Measurements from ENCODE around the gene KCNMA1. TPM values are rescaled to one million over a fixed set of nuclear protein-coding genes. Genes with fewer than 3 reads are reported as not detected.

Gene KCNMA1
- total RNA-seq, 2 donors from 2014 or later = 29.1 to 37.9 TPM

DNA sequence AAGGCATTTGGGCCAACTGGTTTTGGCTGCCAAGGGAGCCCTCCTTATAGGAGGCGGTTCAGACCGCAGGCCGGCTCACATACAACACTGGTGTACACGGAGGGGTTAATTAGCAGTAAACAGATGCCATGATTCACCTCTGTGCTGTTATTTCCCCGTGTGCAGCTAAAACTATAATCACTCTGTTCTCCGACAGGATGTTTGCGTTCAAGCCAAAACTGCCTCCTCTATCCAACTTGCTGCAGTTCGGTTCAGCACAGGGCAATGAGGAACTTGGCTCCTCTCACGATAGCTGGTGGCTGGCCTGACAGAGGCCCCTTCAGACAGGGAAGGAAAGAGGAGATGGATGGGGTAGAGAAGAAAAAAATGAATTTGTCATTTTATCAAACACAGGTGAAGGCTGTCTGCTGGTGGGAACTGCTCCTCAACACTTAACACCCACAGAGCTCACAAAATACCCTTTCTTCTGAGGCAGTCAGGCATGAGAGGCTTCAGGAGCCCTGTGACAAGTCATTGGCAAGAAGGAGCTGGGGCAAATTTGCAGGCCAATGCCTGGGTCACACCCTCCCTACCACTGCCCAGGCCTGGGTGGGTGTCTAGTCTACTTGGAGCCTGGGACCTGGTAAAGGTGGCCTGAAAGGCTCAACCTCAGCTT lies 24.0 kb downstream of the KCNMA1 start:
- WGBS = 7% methylated on average over 9 of the region's 9 CpGs
- Histone ChIP-seq H3K4me1 (replicated peaks) (peaks cover 13% of the 10 kb centered on the region), H3K9me3 (no peaks in the 10 kb centered on the region), H3K36me3 (no peaks in the 10 kb centered on the region), H3K27me3 (replicated peaks; ENCODE audit: insufficient read depth) (no peaks in the 10 kb centered on the region), H3K4me3 (no peak overlapping the region), H3K27ac (peak overlapping the region; percentile 14 to 33)
- TF ChIP-seq POLR2AphosphoS5 (IDR thresholded peaks at IDR 0.05) = peak; percentile 13
- no peak for TF ChIP-seq POLR2A (IDR thresholded peaks at IDR 0.05)
- TF ChIP-seq, protein P1, sequence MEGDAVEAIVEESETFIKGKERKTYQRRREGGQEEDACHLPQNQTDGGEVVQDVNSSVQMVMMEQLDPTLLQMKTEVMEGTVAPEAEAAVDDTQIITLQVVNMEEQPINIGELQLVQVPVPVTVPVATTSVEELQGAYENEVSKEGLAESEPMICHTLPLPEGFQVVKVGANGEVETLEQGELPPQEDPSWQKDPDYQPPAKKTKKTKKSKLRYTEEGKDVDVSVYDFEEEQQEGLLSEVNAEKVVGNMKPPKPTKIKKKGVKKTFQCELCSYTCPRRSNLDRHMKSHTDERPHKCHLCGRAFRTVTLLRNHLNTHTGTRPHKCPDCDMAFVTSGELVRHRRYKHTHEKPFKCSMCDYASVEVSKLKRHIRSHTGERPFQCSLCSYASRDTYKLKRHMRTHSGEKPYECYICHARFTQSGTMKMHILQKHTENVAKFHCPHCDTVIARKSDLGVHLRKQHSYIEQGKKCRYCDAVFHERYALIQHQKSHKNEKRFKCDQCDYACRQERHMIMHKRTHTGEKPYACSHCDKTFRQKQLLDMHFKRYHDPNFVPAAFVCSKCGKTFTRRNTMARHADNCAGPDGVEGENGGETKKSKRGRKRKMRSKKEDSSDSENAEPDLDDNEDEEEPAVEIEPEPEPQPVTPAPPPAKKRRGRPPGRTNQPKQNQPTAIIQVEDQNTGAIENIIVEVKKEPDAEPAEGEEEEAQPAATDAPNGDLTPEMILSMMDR (IDR thresholded peaks at IDR 0.05) = no peak
- DNase-seq (ENCODE audit: low spot score) = peak; percentile 18
- intact Hi-C loops (cut with DNase I) = no loop called here

DNA sequence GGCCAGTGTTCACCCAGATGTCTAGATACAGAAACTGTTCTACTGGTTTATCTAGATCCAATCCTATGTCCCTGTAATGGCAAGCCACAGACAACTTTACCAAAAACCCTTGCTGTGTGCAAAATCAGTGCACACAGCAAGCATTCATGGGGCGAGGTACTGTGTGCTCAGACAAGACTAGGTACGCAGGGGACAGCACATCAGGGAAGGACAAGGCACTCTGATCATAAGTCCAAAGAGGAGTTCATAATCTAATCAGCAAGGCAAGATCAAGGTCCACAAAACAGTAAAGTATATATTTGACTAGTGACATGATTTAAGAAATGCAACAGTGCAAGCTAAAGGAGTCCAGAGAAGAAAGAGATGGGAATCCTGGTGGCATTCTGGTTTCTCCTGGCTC lies 25.9 kb downstream of the KCNMA1 start:
- no peaks in the 10 kb centered on the region for H3K36me3 ChIP-seq
- intact Hi-C loops (cut with DNase I) = no loop called here
- no peak overlapping the region for H3K4me3 ChIP-seq
- DNase-seq (ENCODE audit: low spot score) = no peak
- no peaks in the 10 kb centered on the region for H3K27me3 ChIP-seq (replicated peaks; ENCODE audit: insufficient read depth)
- no peak overlapping the region for H3K27ac ChIP-seq
- no peak for TF ChIP-seq POLR2AphosphoS5 (IDR thresholded peaks at IDR 0.05)
- TF ChIP-seq, protein P1 (IDR thresholded peaks at IDR 0.05) = no peak
- TF ChIP-seq POLR2A (IDR thresholded peaks at IDR 0.05) = no peak
- H3K4me1 ChIP-seq (replicated peaks) = peaks cover 13% of the 10 kb centered on the region
- WGBS = 97% methylated on average over 2 of the region's 2 CpGs
- no peaks in the 10 kb centered on the region for H3K9me3 ChIP-seq

DNA sequence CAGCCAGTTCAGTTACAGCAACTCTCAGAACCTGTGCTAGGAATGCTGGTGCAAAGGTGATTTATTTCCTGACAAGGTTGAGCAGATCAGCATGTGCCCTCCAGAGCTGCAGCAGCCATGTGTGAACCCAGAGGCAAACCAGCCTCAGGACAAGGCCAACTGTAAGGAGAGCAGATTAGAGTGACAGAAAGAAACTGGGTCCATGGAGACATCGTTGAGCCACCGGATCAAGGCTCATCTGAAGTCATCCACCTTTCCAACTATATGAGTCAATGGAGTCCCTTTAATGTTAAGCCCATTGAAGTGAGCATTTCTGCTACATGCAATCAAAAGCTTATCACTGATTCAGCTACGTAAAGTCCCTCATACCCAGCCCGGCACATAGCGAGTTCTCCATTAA lies 26.4 kb downstream of the KCNMA1 start:
- TF ChIP-seq, protein P1 (IDR thresholded peaks at IDR 0.05) = no peak
- TF ChIP-seq POLR2AphosphoS5 (IDR thresholded peaks at IDR 0.05) = no peak
- no peak for TF ChIP-seq POLR2A (IDR thresholded peaks at IDR 0.05)
- Histone ChIP-seq H3K4me3 (no peak overlapping the region), H3K9me3 (no peaks in the 10 kb centered on the region), H3K27ac (no peak overlapping the region), H3K27me3 (replicated peaks; ENCODE audit: insufficient read depth) (no peaks in the 10 kb centered on the region), H3K4me1 (replicated peaks) (peaks cover 13% of the 10 kb centered on the region), H3K36me3 (no peaks in the 10 kb centered on the region)
- intact Hi-C loops (cut with DNase I) = no loop called here
- no peak for DNase-seq (ENCODE audit: low spot score)
- WGBS = 96% methylated on average over 5 of the region's 5 CpGs

DNA sequence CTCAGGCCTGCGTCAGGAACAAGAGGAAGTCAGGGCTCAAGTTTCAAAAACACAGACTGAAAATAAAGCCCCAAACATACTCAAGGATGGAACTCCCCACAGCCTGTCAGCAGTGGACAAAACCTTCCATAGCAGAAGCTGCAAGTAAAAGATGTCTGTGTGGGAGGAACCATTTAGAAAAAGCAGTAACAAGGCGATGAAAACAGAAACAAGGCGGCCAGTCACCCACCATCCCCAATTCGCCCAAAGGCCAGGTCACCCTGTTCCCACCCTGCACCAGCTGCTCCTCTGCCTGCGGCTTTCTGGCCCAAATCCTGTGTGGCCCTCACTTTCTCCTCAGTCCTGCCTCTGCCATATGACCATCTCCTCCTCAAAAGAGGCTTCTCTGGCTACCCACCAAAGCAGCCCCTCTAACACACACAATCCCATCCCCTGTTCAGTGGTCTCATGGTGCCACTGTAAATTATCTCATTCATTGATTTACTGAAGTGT lies 27.8 kb downstream of the KCNMA1 start:
- Histone ChIP-seq H3K27ac (peak overlapping the region in 1 of 2 donors; percentile 45), H3K9me3 (no peaks in the 10 kb centered on the region), H3K4me3 (no peak overlapping the region), H3K36me3 (no peaks in the 10 kb centered on the region), H3K27me3 (replicated peaks; ENCODE audit: insufficient read depth) (no peaks in the 10 kb centered on the region), H3K4me1 (replicated peaks) (peaks cover 13% of the 10 kb centered on the region)
- intact Hi-C loops (cut with DNase I) = no loop called here
- TF ChIP-seq POLR2A (IDR thresholded peaks at IDR 0.05) (no peak), POLR2AphosphoS5 (IDR thresholded peaks at IDR 0.05) (no peak)
- WGBS = 47% methylated on average over 5 of the region's 5 CpGs
- DNase-seq (ENCODE audit: low spot score) = no peak

DNA sequence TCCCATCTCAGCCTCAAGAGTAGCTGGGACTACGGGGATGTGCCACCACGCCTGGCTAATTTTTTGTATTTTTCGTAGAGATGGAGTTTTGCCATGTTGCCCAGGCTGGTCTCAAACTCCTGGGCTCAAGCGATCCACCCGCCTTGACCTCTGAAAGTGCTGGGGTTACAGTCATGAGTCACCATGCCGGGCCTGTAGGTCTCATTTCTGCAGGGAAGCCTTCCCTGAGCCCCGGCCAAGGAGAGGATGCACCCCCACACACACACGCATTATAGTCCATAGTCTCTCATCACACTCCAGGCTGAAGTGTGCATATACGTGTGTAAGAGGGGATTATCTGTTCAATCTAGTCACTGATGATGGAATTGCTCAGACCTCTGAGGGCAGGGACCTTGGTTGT lies 29.3 kb downstream of the KCNMA1 start:
- no peaks in the 10 kb centered on the region for H3K4me1 ChIP-seq (replicated peaks)

More for the DNA sequence above, 29.3 kb downstream of the KCNMA1 start:
- 87% methylated on average over 9 of the region's 9 CpGs for WGBS
- Histone ChIP-seq H3K27ac (no peak overlapping the region), H3K27me3 (replicated peaks; ENCODE audit: insufficient read depth) (no peaks in the 10 kb centered on the region), H3K36me3 (no peaks in the 10 kb centered on the region), H3K9me3 (no peaks in the 10 kb centered on the region), H3K4me3 (no peak overlapping the region)
- TF ChIP-seq POLR2AphosphoS5 (IDR thresholded peaks at IDR 0.05) = no peak
- no peak for TF ChIP-seq POLR2A (IDR thresholded peaks at IDR 0.05)
- TF ChIP-seq, protein P1 (IDR thresholded peaks at IDR 0.05) = no peak
- intact Hi-C loops (cut with DNase I) = no loop called here
- DNase-seq (ENCODE audit: low spot score) = no peak
